Measurements from ENCODE around the gene INO80E. TPM values are rescaled to one million over a fixed set of nuclear protein-coding genes. Genes with fewer than 3 reads are reported as not detected.
"Not testable (repeated sequence)": the region's sequence is repeated elsewhere in the genome, so short reads cannot be mapped to it uniquely, and the experiment has no call there.

The INO80E gene
- total RNA-seq, 5 donors from 2014 or later (not counting 1 experiment from before 2014, with no cell fraction given), result 84.8 to 152 (median 128) TPM

DNA sequence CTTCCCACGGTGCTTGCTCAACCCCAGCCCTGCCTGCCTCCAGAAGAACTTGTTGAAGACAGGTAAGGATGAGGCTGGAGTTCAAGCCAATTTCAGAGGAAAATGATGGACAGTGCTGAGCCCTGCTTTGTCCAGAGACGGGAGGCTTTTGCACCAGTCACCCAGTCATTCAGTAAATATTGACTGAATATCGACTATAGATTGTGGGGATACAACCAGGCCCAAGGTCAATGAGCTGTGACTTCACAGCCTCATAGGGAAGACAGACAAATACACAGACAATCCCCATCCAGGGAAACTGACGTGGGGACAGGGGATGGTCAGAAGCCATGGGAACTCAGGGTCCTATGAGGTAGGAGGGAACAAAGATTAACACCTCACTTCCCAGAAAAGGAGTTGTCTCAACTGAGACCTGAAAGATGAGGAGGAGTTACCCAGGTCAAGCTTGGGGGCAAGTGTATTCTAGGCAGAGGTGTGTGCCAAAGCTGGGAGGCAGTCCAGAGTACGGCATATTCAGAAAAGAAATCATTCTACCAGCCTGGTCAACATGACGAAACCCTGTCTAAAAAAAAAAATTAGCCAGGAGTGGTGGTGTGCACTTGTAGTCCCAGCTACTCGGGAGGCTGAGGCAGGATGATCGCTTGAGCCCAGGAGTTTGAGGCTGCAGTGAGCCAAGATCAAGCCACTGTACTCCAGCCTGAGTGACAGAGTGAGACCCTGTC, 20.7 kb downstream of the INO80E start:
- Histone ChIP-seq H3K27me3 (replicated peaks in 1 of 2; ENCODE audit: control insufficient read depth in 2 of 2, extremely low read depth in 1 of 2, insufficient read depth in 2 of 2, low read length in 1 of 2) (peaks cover 0 to 30% of the 10 kb centered on the region in 2 experiments), H3K4me3 (ENCODE audit: control insufficient read depth in 1 of 2, extremely low read depth in 1 of 2, low read length in 1 of 2) (no peak overlapping the region), H3K4me1 (ENCODE audit: control insufficient read depth in 1 of 2, extremely low read depth in 1 of 2, insufficient read depth in 2 of 2, low read length in 2 of 2) (peaks cover 4 to 15% of the 10 kb centered on the region in 2 experiments), H3K36me3 (ENCODE audit: control insufficient read depth in 2 of 2, extremely low read depth in 1 of 2, insufficient read depth in 1 of 2, low read length in 1 of 2) (no peaks in the 10 kb centered on the region), H3K27ac (ENCODE audit: low read length) (no peak overlapping the region), H3K9me3 (no peaks in the 10 kb centered on the region)
- Mint-ChIP-seq H3K9me3 (no peaks in the 10 kb centered on the region), H3K4me1 (peaks cover 11 to 16% (median 11%) of the 10 kb centered on the region in 3 donors), H3K4me3 (no peak overlapping the region), H3K36me3 (no peaks in the 10 kb centered on the region), H3K27ac (no peak overlapping the region), H3K27me3 (peaks cover 4 to 5% of the 10 kb centered on the region in 2 donors)
- ATAC-seq (replicated peaks in 1 of 4) (no peak), DNase-seq (no peak)
- ChIA-PET POLR2A (interaction anchor here in 1 of 2 donors (0.6 kb wide), 2 partner anchors 37 to 1050 kb away, joined by 8 to 9 read pairs; no protein-coding TSS in a partner anchor), CTCF (no interaction called here)
- 82% methylated on average over 2 of the region's 8 CpGs for WGBS (ENCODE audit: insufficient coverage)

DNA sequence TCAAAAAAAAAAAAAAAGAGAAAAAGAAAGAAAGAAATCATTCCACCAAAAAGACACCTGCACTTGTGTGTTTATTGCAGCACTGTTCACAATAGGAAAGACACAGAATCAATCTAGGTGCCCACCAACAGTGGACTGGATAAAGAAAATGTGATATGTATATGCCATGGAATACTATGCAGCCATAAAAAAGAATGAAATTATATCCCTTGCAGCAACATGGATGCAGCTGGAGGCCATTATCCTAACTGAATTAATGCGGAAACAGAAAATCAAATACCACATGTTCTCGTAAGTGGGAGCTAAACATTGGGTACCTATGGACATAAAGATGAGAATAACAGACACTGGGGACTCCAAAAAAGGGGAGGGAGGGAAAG, 21.2 kb downstream of the INO80E start:
- Mint-ChIP-seq H3K9me3 (no peaks in the 10 kb centered on the region), H3K4me1 (peaks cover 6 to 11% (median 9%) of the 10 kb centered on the region in 3 donors), H3K27me3 (no peaks in the 10 kb centered on the region), H3K4me3 (no peak overlapping the region), H3K36me3 (no peaks in the 10 kb centered on the region), H3K27ac (no peak overlapping the region)
- Histone ChIP-seq H3K4me3 (ENCODE audit: control insufficient read depth in 1 of 2, extremely low read depth in 1 of 2, low read length in 1 of 2) (no peak overlapping the region), H3K4me1 (ENCODE audit: control insufficient read depth in 1 of 2, extremely low read depth in 1 of 2, insufficient read depth in 2 of 2, low read length in 2 of 2) (peaks cover 4 to 13% of the 10 kb centered on the region in 2 experiments), H3K27ac (ENCODE audit: low read length) (no peak overlapping the region), H3K27me3 (replicated peaks in 1 of 2; ENCODE audit: control insufficient read depth in 2 of 2, extremely low read depth in 1 of 2, insufficient read depth in 2 of 2, low read length in 1 of 2) (peaks cover 0 to 27% of the 10 kb centered on the region in 2 experiments), H3K9me3 (no peaks in the 10 kb centered on the region), H3K36me3 (ENCODE audit: control insufficient read depth in 2 of 2, extremely low read depth in 1 of 2, insufficient read depth in 1 of 2, low read length in 1 of 2) (no peaks in the 10 kb centered on the region)
- ATAC-seq (replicated peaks in 1 of 4), result no peak
- WGBS (ENCODE audit: insufficient coverage), result no CpG with 5 or more reads among the region's 2 CpGs
- ChIA-PET CTCF (no interaction called here), POLR2A (interaction anchor here in 1 of 2 donors (0.7 kb wide), 1 partner anchor 42 kb away, joined by 6 read pairs; no protein-coding TSS in a partner anchor)
- no peak for DNase-seq

DNA sequence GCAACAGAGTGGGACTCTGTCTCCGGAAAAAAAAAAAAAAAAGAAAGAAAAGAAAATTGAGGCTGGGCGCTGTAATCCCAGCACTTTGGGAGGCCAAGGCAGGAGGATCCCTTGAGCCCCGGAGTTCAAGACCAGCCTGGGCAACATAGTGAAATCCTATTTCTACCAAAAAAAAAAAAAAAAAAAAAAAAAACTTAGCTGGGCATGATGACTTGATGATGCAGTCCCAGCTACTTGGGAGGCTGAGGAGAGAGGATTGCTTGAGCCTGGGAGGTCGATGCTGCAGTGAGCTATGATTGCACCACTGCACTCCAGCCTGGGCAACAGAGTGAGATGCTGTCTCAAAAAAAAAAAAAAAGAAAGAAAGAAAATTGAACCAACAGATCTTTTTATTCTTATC, 21.9 kb downstream of the INO80E start:
- H3K27ac Mint-ChIP-seq; H3K36me3 ChIP-seq (ENCODE audit: control insufficient read depth in 2 of 2, extremely low read depth in 1 of 2, insufficient read depth in 1 of 2, low read length in 1 of 2); CTCF ChIA-PET; H3K27ac ChIP-seq (ENCODE audit: low read length); H3K4me3 ChIP-seq (ENCODE audit: control insufficient read depth in 1 of 2, extremely low read depth in 1 of 2, low read length in 1 of 2); H3K4me3 Mint-ChIP-seq; H3K9me3 ChIP-seq; ATAC-seq (replicated peaks in 1 of 4); DNase-seq; H3K9me3 Mint-ChIP-seq; H3K27me3 Mint-ChIP-seq; H3K36me3 Mint-ChIP-seq: not testable (repeated sequence)
- peaks cover 6 to 11% (median 9%) of the 10 kb centered on the region in 3 donors for H3K4me1 Mint-ChIP-seq
- Histone ChIP-seq H3K4me1 (ENCODE audit: control insufficient read depth in 1 of 2, extremely low read depth in 1 of 2, insufficient read depth in 2 of 2, low read length in 2 of 2) (peaks cover 4 to 13% of the 10 kb centered on the region in 2 experiments), H3K27me3 (replicated peaks in 1 of 2; ENCODE audit: control insufficient read depth in 2 of 2, extremely low read depth in 1 of 2, insufficient read depth in 2 of 2, low read length in 1 of 2) (peaks cover 0 to 21% of the 10 kb centered on the region in 2 experiments)
- POLR2A ChIA-PET, result interaction anchor here in 1 of 2 donors (0.7 kb wide), 2 partner anchors 42 to 317 kb away, joined by 4 to 6 read pairs; no protein-coding TSS in a partner anchor
- WGBS (ENCODE audit: insufficient coverage), result no CpG with 5 or more reads among the region's 4 CpGs

DNA sequence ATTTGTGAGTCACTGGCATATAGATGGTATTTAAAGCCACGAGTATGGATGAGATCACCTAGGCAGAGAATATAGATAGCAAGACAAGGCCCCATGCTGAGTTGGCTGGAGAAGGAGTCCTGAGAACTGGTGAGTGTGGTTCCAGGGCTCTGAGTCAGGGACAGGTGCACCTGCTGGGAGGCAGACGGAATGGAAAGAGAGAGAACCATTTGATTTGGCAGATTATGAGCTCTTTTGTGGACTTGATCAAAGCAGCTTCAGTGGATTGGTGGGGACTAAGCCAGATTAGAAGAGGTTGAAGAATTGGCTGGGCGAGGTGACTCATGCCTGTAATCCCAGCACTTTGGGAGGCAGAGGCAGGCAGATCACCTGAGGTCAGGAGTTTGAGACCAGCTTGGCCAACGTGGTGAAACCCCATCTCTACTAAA, 22.7 kb downstream of the INO80E start:
- POLR2A ChIA-PET, result no interaction called here
- Histone ChIP-seq H3K27ac (ENCODE audit: low read length) (no peak overlapping the region), H3K4me1 (ENCODE audit: control insufficient read depth in 1 of 2, extremely low read depth in 1 of 2, insufficient read depth in 2 of 2, low read length in 2 of 2) (peaks cover 4 to 13% of the 10 kb centered on the region in 2 experiments), H3K27me3 (replicated peaks in 1 of 2; ENCODE audit: control insufficient read depth in 2 of 2, extremely low read depth in 1 of 2, insufficient read depth in 2 of 2, low read length in 1 of 2) (peaks cover 0 to 23% of the 10 kb centered on the region in 2 experiments), H3K4me3 (ENCODE audit: control insufficient read depth in 1 of 2, extremely low read depth in 1 of 2, low read length in 1 of 2) (no peak overlapping the region), H3K36me3 (ENCODE audit: control insufficient read depth in 2 of 2, extremely low read depth in 1 of 2, insufficient read depth in 1 of 2, low read length in 1 of 2) (no peaks in the 10 kb centered on the region), H3K9me3 (no peaks in the 10 kb centered on the region)
- Mint-ChIP-seq H3K27ac (no peak overlapping the region), H3K4me1 (peaks cover 6 to 11% (median 9%) of the 10 kb centered on the region in 3 donors), H3K9me3 (no peaks in the 10 kb centered on the region), H3K4me3 (peak overlapping the region in 1 of 3 donors; percentile 9), H3K36me3 (no peaks in the 10 kb centered on the region), H3K27me3 (no peaks in the 10 kb centered on the region)
- WGBS (ENCODE audit: insufficient coverage), result 53% methylated on average over 2 of the region's 4 CpGs
- DNase-seq (no peak), ATAC-seq (replicated peaks in 1 of 4) (no peak)
- CTCF ChIA-PET, result no interaction called here

DNA sequence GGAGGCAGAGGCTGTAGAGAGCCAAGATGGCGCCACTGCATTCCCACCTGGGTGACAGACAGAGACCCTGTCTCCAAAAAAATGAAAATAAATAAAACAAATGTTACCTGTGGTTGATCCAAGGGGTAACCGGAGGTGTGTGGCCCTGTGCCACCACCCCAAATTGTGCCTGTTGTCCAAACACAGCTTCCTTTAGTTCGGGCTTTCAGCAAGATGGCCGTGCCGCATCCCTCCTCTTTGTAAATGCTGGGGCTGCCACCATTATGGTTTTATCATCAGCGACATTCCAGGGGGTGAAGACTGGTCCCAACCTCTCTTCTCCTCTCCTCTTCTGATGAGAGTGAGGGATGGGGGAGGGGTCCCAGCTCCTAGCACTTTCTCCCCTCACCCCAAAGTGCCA, 26.8 kb downstream of the INO80E start, which contains the start of gene C16orf92:
C16orf92 (plus strand) TSS at position 312 of the 400 bp plus-strand sequence. CDS start 143 bp downstream, outside the sequence.
- ChIA-PET CTCF (no interaction called here), POLR2A (no interaction called here)
- Mint-ChIP-seq H3K4me3 (no peak within 1 kb of the TSS), H3K4me1 (peaks cover 8 to 11% (median 9%) of the 10 kb centered on the region in 3 donors), H3K36me3 (no peaks in the 10 kb centered on the region), H3K27ac (no peak within 1 kb of the TSS), H3K27me3 (peaks cover 14 to 24% of the 10 kb centered on the region in 2 donors), H3K9me3 (no peaks in the 10 kb centered on the region)
- DNase-seq, result no peak
- Histone ChIP-seq H3K4me1 (ENCODE audit: control insufficient read depth in 1 of 2, extremely low read depth in 1 of 2, insufficient read depth in 2 of 2, low read length in 2 of 2) (peaks cover 4 to 13% of the 10 kb centered on the region in 2 experiments), H3K27me3 (replicated peaks in 1 of 2; ENCODE audit: control insufficient read depth in 2 of 2, extremely low read depth in 1 of 2, insufficient read depth in 2 of 2, low read length in 1 of 2) (peaks cover 0 to 60% of the 10 kb centered on the region in 2 experiments), H3K4me3 (ENCODE audit: control insufficient read depth in 1 of 2, extremely low read depth in 1 of 2, low read length in 1 of 2) (no peak within 1 kb of the TSS), H3K27ac (ENCODE audit: low read length) (no peak within 1 kb of the TSS), H3K9me3 (no peaks in the 10 kb centered on the region), H3K36me3 (ENCODE audit: control insufficient read depth in 2 of 2, extremely low read depth in 1 of 2, insufficient read depth in 1 of 2, low read length in 1 of 2) (no peaks in the 10 kb centered on the region)
- WGBS (ENCODE audit: insufficient coverage), result 100% methylated on average over 2 of the region's 6 CpGs
- no peak for ATAC-seq (replicated peaks in 1 of 4)

DNA sequence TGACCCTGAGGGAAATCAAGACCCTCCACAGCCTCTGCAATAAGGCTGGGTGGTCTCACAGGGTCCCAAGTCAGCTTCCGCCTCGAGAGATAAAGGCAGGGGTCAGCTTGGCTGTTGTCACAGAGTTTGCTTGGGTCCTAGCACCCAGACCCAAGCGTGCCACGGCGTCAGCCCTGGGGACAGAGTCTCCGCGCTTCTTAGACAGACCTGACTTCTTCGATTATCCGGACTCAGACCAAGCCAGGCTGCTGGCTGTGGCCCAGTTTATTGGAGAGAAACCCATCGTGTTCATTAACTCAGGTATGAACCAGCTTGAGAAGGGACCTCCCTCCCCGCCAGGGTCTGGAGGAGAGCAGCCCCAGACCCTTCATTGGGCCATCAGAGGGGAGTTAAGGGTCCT, 27.5 kb downstream of the INO80E start:
- H3K27me3 ChIP-seq (replicated peaks in 1 of 2; ENCODE audit: control insufficient read depth in 2 of 2, extremely low read depth in 1 of 2, insufficient read depth in 2 of 2, low read length in 1 of 2), result peaks cover 0 to 67% of the 10 kb centered on the region in 2 experiments
- ChIA-PET CTCF (no interaction called here), POLR2A (no interaction called here)
- peaks cover 18 to 31% of the 10 kb centered on the region in 2 donors for H3K27me3 Mint-ChIP-seq
- peaks cover 4 to 15% of the 10 kb centered on the region in 2 experiments for H3K4me1 ChIP-seq (ENCODE audit: control insufficient read depth in 1 of 2, extremely low read depth in 1 of 2, insufficient read depth in 2 of 2, low read length in 2 of 2)
- H3K27ac Mint-ChIP-seq, result no peak overlapping the region
- no peaks in the 10 kb centered on the region for H3K36me3 ChIP-seq (ENCODE audit: control insufficient read depth in 2 of 2, extremely low read depth in 1 of 2, insufficient read depth in 1 of 2, low read length in 1 of 2)
- H3K4me3 Mint-ChIP-seq, result no peak overlapping the region
- H3K27ac ChIP-seq (ENCODE audit: low read length), result no peak overlapping the region
- 87% methylated on average over 10 of the region's 11 CpGs for WGBS (ENCODE audit: insufficient coverage)
- no peaks in the 10 kb centered on the region for H3K36me3 Mint-ChIP-seq
- H3K4me1 Mint-ChIP-seq, result peaks cover 8 to 11% (median 9%) of the 10 kb centered on the region in 3 donors
- ATAC-seq (replicated peaks in 1 of 4), result no peak
- H3K9me3 Mint-ChIP-seq, result no peaks in the 10 kb centered on the region
- no peak overlapping the region for H3K4me3 ChIP-seq (ENCODE audit: control insufficient read depth in 1 of 2, extremely low read depth in 1 of 2, low read length in 1 of 2)
- no peaks in the 10 kb centered on the region for H3K9me3 ChIP-seq
- DNase-seq, result no peak
